ENCODE data around the gene WSCD1.

Gene WSCD1

DNA sequence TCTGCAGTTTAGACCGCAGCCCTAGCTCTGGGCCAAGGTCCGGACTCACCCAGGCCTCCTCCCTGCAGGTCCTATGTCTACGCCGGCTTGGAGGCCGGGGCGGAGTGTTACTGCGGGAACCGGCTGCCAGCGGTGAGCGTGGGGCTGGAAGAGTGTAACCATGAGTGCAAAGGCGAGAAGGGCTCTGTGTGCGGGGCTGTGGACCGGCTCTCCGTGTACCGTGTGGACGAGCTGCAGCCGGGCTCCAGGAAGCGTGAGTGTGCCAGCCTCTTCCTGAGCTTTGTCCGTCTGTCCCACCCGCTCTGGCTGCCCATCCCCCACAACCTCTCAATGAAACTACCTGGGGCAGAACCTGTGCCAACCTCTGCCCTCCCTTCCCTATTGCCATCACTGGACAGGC lies 20.1 kb downstream of the WSCD1 start:
- TF ChIP-seq ZNF384 (IDR thresholded peaks at IDR 0.05) (no peak), SUZ12 (IDR thresholded peaks at IDR 0.05) (no peak), HDGF (IDR thresholded peaks at IDR 0.05; ENCODE audit: borderline replicate concordance) (no peak), FOXA1 (IDR thresholded peaks at IDR 0.05) (no peak), FOXK2 (IDR thresholded peaks at IDR 0.05) (no peak), ARNT (IDR thresholded peaks at IDR 0.05) (no peak), CTBP1 (IDR thresholded peaks at IDR 0.05; ENCODE audit: borderline replicate concordance) (no peak), FOXM1 (IDR thresholded peaks at IDR 0.05; ENCODE audit: borderline replicate concordance) (no peak), ELF4 (IDR thresholded peaks at IDR 0.05) (no peak), NFRKB (IDR thresholded peaks at IDR 0.05) (no peak), BHLHE40 (IDR thresholded peaks at IDR 0.05; ENCODE audit: borderline replicate concordance) (no peak), L3MBTL2 (conservative IDR thresholded peaks at IDR 0.05) (no peak), LEF1 (IDR thresholded peaks at IDR 0.05; ENCODE audit: borderline replicate concordance) (no peak), SP1 (IDR thresholded peaks at IDR 0.05) (no peak), TARDBP (IDR thresholded peaks at IDR 0.05) (no peak)
- TF ChIP-seq, protein P1, sequence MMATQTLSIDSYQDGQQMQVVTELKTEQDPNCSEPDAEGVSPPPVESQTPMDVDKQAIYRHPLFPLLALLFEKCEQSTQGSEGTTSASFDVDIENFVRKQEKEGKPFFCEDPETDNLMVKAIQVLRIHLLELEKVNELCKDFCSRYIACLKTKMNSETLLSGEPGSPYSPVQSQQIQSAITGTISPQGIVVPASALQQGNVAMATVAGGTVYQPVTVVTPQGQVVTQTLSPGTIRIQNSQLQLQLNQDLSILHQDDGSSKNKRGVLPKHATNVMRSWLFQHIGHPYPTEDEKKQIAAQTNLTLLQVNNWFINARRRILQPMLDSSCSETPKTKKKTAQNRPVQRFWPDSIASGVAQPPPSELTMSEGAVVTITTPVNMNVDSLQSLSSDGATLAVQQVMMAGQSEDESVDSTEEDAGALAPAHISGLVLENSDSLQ (IDR thresholded peaks at IDR 0.05): no peak
- CTCF ChIA-PET: no interaction called here
- POLR2A ChIA-PET: no interaction called here

DNA sequence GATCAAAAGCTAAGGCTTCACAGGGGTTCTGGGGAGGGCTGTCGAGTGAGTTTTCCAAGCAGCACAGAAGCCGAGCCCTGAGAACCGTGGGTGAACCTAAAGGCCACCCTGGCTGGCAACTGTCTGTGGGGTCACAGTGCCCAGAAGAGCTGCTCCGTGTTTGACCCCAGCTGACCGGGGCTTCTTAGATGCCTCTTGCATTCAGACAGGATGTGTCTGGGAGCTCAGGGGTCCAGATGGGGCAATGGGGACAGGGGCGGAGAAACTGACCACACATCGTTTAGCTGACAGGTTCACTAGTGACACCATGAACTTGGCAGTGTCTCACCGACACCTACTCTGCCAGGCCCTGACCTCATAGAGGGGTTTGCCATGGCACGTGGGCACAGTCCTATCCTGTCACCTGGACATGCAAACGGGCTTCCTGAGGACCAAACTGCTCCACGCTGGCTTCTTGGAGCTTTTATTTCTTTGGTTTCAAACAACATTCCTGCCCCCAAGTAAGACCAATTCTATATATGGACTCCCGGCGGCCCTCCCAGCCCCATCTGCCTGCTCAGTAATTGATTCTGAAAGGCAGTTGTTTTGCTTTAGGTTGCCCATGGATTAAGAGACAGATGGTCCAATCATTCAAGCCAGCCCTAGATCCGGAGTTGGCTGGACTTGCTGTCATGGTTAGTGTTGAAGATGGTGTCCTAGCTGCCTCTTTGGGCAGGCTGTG lies 22.2 kb downstream of the WSCD1 start:
- ChIA-PET CTCF (no interaction called here), POLR2A (no interaction called here)
- TF ChIP-seq CTBP1 (IDR thresholded peaks at IDR 0.05; ENCODE audit: borderline replicate concordance) (no peak), ARNT (IDR thresholded peaks at IDR 0.05) (no peak), HDGF (IDR thresholded peaks at IDR 0.05; ENCODE audit: borderline replicate concordance) (no peak), SUZ12 (IDR thresholded peaks at IDR 0.05) (no peak), TARDBP (IDR thresholded peaks at IDR 0.05) (no peak), FOXK2 (IDR thresholded peaks at IDR 0.05) (no peak), FOXA1 (IDR thresholded peaks at IDR 0.05) (no peak), LEF1 (IDR thresholded peaks at IDR 0.05; ENCODE audit: borderline replicate concordance) (no peak), L3MBTL2 (conservative IDR thresholded peaks at IDR 0.05) (no peak), ZNF384 (IDR thresholded peaks at IDR 0.05) (no peak), FOXM1 (IDR thresholded peaks at IDR 0.05; ENCODE audit: borderline replicate concordance) (no peak), BHLHE40 (IDR thresholded peaks at IDR 0.05; ENCODE audit: borderline replicate concordance) (no peak), NFRKB (IDR thresholded peaks at IDR 0.05) (no peak), ELF4 (IDR thresholded peaks at IDR 0.05) (no peak), SP1 (IDR thresholded peaks at IDR 0.05) (no peak)
- TF ChIP-seq, protein P1 (IDR thresholded peaks at IDR 0.05): no peak
- no peak for DNase-seq (ENCODE audit: extremely low spot score)

More for the DNA sequence above, 20.1 kb downstream of the WSCD1 start:
- no peak for DNase-seq (ENCODE audit: extremely low spot score)

DNA sequence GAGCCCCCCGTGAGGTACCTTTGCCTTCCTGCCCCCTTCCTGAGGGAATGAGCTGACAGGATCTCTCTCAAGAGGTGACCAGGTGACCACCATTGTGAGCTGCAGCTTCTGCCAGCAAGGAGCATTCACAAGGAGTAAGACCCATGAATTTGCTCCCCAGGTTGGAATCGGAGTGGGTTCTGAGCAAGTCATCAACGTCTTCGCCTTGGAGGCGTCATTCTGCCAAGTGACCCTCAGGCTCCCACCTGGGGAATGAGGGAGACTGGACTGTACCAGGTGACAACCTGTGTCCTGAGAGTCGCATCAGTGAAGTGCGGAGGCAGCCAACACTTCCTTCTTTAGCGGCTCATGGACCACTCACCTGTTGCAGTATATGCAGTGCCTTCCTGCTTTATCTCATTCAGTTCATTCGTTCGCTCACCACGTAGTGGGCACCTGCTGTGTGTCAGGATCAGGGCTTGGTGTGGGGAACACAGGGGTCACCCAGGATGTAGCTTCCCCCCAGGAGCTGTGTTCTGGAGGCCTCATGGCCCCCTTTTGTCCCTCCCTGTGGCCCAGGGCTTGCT lies 22.8 kb downstream of the WSCD1 start:
- CTCF ChIA-PET: no interaction called here
- TF ChIP-seq HDGF (IDR thresholded peaks at IDR 0.05; ENCODE audit: borderline replicate concordance): no peak
- TF ChIP-seq NFRKB (IDR thresholded peaks at IDR 0.05): no peak
- TF ChIP-seq FOXK2 (IDR thresholded peaks at IDR 0.05): no peak
- TF ChIP-seq, protein P1 (IDR thresholded peaks at IDR 0.05): no peak
- no peak for TF ChIP-seq SP1 (IDR thresholded peaks at IDR 0.05)
- TF ChIP-seq SUZ12 (IDR thresholded peaks at IDR 0.05): no peak
- POLR2A ChIA-PET: no interaction called here
- no peak for DNase-seq (ENCODE audit: extremely low spot score)

DNA sequence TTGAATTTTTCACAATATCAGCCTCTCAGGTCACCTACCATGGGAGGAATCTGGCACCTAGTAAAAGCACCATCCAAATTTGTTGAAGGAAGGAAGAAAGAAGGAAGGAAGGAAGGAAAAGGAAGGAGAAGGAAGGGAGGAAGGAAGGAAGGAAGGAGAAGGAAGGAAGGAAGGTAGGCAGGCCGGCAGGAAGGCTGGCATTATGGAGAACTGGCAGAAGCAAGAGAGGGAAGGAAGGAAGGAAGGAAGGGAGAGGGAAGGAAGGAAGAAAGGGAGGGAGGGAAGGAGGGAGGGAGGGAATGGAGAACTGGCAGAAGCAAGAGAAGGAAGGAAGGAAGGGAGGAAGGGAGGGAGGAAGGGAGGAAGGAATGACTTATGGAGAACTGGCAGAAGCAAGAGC lies 24.3 kb downstream of the WSCD1 start:
- TF ChIP-seq CTBP1 (IDR thresholded peaks at IDR 0.05; ENCODE audit: borderline replicate concordance) (no peak), SUZ12 (IDR thresholded peaks at IDR 0.05) (no peak), NFRKB (IDR thresholded peaks at IDR 0.05) (no peak), ARNT (IDR thresholded peaks at IDR 0.05) (no peak), BHLHE40 (IDR thresholded peaks at IDR 0.05; ENCODE audit: borderline replicate concordance) (no peak)
- TF ChIP-seq, protein P1 (IDR thresholded peaks at IDR 0.05): no peak
- ChIA-PET POLR2A (no interaction called here), CTCF (no interaction called here)
- DNase-seq (ENCODE audit: extremely low spot score): no peak

GRCh38 chr17:6094926-6095325 lies 24.7 kb downstream of the WSCD1 start:
- DNase-seq (ENCODE audit: extremely low spot score): no peak
- POLR2A ChIA-PET: no interaction called here
- CTCF ChIA-PET: no interaction called here
- TF ChIP-seq TARDBP (IDR thresholded peaks at IDR 0.05) (no peak), FOXK2 (IDR thresholded peaks at IDR 0.05) (no peak), ARNT (IDR thresholded peaks at IDR 0.05) (no peak), SP1 (IDR thresholded peaks at IDR 0.05) (no peak), BHLHE40 (IDR thresholded peaks at IDR 0.05; ENCODE audit: borderline replicate concordance) (no peak), ELF4 (IDR thresholded peaks at IDR 0.05) (no peak)
- TF ChIP-seq, protein P1 (IDR thresholded peaks at IDR 0.05): no peak
